GM21447 (cell line): Measurements from ENCODE around the gene UBAP1L.
"Not testable (repeated sequence)": the region's sequence is repeated elsewhere in the genome, so short reads cannot be mapped to it uniquely, and the experiment has no call there.

Source experiments
- ATAC-seq: cut with Tn5 transposase; IDR thresholded peaks from one replicate; pipeline ENCODE4 v1.9.1; 2021; ENCODE audit not compliant: unreplicated experiment

Gene UBAP1L

GRCh38 chr15:65115086-65115485, at the start of gene UBAP1L:
TSS of gene UBAP1L (minus strand) at chr15:65115200. CDS start at chr15:65106215, 8,985 bp downstream.
- ATAC-seq, result no peak

DNA sequence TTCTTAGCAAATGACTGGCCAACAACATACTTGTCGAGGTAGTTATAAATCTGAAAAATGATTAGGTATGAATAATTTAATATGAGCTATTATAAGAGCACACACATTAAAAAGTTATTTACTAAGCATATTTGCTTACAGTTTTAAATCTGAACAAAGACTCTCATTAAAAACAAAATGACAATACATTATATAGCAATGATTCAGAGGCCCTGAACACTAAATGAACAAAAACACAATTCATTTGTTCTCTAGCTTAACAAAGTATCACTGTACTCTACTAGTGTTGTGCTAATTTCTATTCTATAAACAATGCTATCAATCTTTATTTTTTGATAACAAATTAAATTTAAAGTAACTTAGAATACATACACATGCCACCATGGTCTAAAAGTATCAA, 49.1 kb upstream of the UBAP1L start:
- no peak for ATAC-seq

DNA sequence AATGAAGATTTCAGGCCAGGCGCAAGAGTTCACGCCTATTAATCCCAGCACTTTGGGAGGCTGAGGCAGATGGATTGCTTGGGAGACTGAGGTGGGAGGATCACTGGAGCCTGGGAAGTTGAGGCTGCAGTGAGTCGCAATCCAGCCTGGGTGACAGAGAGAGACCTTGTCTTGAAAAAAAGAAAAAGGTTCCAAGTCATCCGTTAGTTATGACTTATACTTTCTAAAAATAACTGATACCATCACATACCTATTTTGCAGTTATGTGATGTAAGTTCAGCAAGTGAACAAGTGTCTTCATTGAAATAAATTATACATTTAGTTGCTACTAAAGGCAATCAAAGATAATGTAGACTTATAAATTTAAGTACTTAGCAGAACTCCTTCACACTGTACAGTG, 48.0 kb upstream of the UBAP1L start:
- no peak for ATAC-seq

- ATAC-seq, result no peak
Measured at GRCh38 chr15:65156692-65157091, 41.7 kb upstream of the UBAP1L start.

GRCh38 chr15:65154720-65155119, 39.7 kb upstream of the UBAP1L start:
- no peak for ATAC-seq

DNA sequence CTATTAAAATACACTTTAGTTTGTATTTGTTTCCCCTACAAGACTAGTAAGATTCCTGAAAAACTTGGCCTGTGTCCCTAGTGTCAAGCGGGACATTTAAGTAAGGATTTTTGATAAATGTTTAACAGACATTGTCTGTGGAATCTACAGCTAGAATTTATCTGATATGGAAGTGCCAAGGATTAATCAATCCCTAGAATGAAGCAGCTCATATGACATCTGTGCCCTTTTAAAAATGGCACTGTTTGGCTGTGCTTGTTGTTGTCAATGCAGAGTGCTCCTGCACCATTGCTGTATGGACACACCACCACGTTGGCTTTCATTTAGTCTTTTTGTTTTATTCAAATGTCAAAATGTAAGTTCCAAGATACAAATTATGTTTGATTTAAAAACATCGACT, 32.9 kb upstream of the UBAP1L start:
- no peak for ATAC-seq

- ATAC-seq, result no peak
Measured at GRCh38 chr15:65146438-65146837, 31.4 kb upstream of the UBAP1L start.

DNA sequence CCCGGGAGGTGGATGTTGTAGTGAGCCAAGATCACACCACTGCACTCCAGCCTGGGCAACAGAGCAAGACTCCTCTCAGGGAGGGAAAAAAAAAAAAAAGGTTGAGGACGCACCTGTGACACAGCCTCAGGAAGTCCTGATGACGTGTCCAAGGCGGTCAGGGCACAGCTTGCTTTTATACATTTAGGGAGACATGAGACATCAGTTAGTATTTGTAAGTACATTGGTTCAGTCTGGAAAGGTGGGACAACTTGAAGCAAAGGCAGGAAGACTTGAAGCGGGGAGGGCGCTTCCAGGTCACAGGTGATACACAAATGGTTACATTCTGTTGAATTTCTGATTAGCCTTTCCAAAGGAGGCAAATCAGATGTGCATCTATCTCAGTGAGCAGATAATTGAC, 23.6 kb upstream of the UBAP1L start:
- not testable (repeated sequence) for ATAC-seq

DNA sequence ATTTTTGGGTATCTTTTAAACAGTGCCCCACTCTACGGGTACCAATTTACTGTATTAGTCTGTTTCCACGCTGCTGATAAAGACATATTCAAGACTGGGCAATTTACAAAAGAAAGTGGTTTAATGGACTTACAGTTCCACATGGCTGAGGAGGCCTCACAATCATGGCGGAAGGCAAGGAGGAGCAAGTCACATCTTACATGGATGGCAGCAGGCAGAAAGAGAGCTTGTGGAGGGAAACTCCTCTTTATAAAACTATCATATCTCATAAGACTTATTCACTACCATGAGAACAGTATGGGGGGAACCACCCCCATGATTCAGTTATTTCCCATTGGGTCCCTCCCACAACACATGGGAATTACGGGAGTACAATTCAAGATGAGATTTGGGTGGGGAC, 22.9 kb upstream of the UBAP1L start:
- ATAC-seq, result not testable (repeated sequence)

- not testable (repeated sequence) for ATAC-seq
Measured at GRCh38 chr15:65137089-65137488, 22.1 kb upstream of the UBAP1L start.

DNA sequence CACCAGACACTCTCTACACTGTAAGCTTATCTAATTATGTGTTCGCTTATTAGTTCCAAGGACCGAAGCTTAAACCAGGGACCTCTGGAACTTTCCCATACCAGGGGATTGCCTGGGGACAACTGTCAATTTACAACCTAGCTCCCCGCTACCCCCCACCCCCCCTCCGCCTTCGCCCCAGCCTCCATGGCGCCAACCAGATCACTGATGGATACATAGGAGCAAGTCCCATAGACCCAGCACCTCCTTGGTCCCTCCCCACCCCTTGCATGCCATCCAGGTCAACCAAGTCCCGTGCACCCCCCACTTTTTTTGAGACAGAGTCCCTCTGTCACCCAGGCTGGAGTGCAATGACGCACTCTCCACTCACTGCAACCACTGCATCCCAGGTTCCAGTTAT, 19.5 kb upstream of the UBAP1L start:
- no peak for ATAC-seq

GRCh38 chr15:65133548-65134200, 18.7 kb upstream of the UBAP1L start, which contains the start of gene PDCD7:
TSS of gene PDCD7 (minus strand) at chr15:65133808. CDS start at chr15:65133781, 27 bp downstream.
- ATAC-seq, result peak; percentile 90

GRCh38 chr15:65132878-65133547, 18.0 kb upstream of the UBAP1L start:
- no peak for ATAC-seq

DNA sequence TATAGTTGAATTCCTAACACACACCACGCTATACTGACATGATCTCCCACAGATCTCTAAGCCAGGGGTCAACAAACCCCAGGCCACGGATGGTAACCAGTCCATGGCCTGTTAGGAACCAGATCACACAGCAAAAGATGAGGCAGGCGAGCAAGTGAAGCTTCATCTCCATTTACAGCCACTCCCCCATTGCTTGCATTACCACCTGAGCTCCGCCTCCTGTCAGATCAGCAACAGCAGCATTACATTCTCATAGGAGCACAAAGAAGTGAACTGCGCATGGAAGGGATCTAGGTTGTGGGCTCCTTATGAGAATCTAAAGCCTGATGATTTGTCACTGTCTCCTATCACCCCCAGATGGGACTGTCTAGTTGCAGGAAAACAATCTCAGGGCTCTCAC, 15.9 kb upstream of the UBAP1L start:
- ATAC-seq, result no peak

DNA sequence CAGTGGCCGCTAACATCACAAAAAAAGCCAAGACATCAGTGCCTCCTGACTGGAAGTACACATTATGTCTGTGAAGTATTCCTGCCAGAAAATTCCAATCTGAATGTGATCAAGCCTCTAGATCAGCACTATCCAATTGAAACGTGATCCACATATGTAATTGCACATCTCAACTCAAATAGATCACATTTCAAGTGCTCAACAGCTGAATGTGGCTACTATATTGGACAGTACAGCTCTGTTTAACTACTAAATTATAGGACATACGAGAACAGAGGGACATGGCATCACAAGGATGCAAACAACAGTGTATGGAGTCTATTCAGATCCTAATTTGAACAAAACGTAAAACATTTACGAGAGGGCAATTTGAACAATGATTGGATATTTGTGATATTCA, 542 bp upstream of the UBAP1L start:
- ATAC-seq, result no peak

DNA sequence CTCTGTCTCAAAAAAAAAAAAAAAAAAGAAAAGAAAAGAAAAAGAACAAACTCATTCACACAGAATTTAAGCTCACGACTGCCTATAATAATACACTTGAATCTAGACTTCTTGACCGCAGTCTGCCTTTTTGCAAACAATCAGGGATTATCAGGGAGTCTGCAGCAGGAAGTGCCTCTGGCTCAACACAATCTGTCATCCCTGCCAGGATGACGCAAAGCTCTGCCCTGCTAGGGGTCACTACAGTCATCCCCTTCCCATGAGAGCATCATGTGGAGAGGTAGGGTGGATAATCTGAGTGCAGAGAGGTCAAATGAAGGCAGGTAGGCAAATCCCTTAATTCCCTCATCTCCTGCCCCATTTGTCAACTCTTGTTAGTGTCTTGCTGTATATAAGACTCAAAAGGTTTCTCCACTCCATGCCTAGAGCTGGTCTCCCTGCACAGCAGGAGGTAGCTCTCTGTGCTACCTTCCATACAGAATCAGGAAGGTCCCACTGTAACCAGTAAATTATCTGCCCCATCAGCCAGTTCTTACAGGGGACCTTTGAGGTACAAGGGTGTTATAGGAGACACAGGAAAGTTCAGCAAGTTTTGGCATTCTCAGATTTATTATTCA, 4.2 kb downstream of the UBAP1L start:
- ATAC-seq, result no peak

- no peak for ATAC-seq
Measured at GRCh38 chr15:65106011-65106590, 8.9 kb downstream of the UBAP1L start.

GRCh38 chr15:65105038-65105437, 10.0 kb downstream of the UBAP1L start:
- no peak for ATAC-seq

GRCh38 chr15:65102912-65103311, 12.1 kb downstream of the UBAP1L start:
- no peak for ATAC-seq

DNA sequence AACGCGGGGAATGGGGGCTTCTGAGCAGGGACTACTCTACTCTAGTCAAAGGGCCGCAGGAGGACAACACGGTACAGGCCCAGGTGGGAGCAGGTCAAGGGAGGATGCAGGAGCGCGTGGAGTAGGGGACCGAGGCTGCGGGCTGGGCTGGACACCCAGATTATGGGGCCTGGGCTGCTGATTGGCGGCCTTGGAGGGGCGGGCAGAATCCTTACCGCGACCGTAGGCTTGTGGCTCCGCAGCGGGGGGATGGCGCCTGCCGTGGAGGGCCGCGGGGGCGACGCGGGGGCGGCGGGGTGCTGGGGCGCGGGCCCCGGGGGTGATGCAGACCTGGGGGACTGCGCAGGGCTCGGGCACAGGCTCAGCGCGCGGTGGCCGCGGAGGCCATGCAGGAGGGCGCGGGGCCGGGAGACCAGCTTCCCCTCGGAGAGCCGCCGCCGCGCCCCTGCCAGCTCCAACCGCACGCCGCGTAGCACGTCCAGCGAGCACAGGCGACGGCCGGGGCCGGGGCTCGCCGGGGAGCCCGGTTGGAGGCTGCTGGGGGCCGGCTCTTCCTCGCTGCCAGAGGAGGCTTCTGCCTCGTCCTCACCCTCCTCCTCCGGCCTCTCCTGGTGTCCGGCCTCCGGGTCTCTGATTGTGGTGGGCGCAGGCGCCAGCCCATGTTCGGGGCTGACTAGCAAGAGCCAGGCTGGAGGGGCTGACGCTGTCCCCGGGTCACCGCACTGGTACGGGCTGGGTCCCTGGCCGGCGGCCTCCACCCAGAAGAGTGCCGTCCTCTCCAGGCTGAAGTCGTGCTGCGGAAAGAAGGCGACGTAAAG, 12.9 kb downstream of the UBAP1L start:
- ATAC-seq, result no peak

GRCh38 chr15:65101411-65101890, 13.5 kb downstream of the UBAP1L start:
- ATAC-seq, result no peak
